KOPT-K1 (cell line): ENCODE measurements around the gene S100A3.

Experiments
- H3K27ac ChIP-seq: fragments of 200-600 bp; sonication (generic); 2 replicates; pipeline ENCODE4 v1.5.1; 2016; ENCODE audit warnings: antibody characterized with exemption, mild to moderate bottlenecking, low read depth, low read length; ENCODE audit not compliant: poor library complexity, severe bottlenecking
- H3K36me3 ChIP-seq: fragments of 200-600 bp; sonication (generic); 2 replicates; pipeline ENCODE4 v1.5.1; 2017; ENCODE audit warnings: antibody characterized with exemption, mild to moderate bottlenecking, low read length, moderate library complexity; ENCODE audit not compliant: insufficient read depth
- H3K9me3 ChIP-seq: fragments of 200-600 bp; sonication (generic); 2 replicates; pipeline ENCODE4 v1.5.1; 2017; ENCODE audit warnings: antibody characterized with exemption, low read length, mild to moderate bottlenecking; ENCODE audit not compliant: insufficient read depth, poor library complexity, severe bottlenecking

The S100A3 gene

DNA sequence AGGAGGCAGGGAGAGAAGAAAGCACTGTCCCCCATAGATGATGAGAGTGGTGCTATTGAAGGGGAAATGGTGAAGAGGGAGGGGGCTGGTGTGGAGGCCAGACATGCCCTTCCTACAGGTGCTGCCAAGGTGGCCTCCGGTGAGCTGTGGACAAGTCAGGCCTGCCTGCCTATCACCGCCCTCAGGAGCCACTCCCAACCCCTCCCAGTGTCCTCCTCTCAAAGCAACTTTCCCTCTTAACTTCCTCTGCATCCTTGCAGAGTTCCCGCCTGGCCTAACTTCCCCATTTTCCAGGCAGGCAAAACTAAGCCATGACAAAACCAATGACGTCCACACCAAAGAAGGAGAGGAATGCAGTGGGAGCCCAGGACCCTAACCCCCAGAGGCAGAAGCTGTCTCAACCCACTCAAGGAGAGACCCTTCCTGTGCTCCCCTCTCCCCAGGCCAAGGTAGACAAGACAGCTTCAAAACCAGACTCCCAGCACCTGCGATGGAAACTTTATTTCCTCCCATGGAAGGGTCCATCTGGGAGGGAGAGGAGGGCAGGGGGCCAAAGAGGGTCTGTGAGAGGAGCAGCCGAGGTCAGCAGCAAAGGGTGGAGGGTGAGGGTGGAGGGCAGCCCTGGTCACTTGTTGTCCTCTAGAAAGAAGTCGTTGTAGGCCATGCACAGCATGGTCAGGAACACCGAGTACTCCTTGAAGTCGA, 12.2 kb downstream of the S100A3 start:
- Histone ChIP-seq H3K27ac (no peak overlapping the region), H3K9me3 (no peaks in the 10 kb centered on the region), H3K36me3 (no peaks in the 10 kb centered on the region)

GRCh38 chr1:153536012-153536670, 12.9 kb downstream of the S100A3 start:
- no peaks in the 10 kb centered on the region for H3K36me3 ChIP-seq

GRCh38 chr1:153535242-153536011, 13.6 kb downstream of the S100A3 start, which contains the start of gene S100A6:
Gene S100A6, minus strand, starts transcription at chr1:153535991. Its CDS starts 652 bp downstream, at chr1:153535339.
- no peaks in the 10 kb centered on the region for H3K36me3 ChIP-seq
- H3K27ac ChIP-seq, result no peak within 1 kb of the TSS
- no peaks in the 10 kb centered on the region for H3K9me3 ChIP-seq

More at GRCh38 chr1:153536012-153536670, 12.9 kb downstream of the S100A3 start:
- no peak overlapping the region for H3K27ac ChIP-seq
- H3K9me3 ChIP-seq, result no peaks in the 10 kb centered on the region

GRCh38 chr1:153534925-153535241, 14.2 kb downstream of the S100A3 start:
- Histone ChIP-seq H3K27ac (no peak overlapping the region), H3K36me3 (no peaks in the 10 kb centered on the region), H3K9me3 (no peaks in the 10 kb centered on the region)

- Histone ChIP-seq H3K36me3 (no peaks in the 10 kb centered on the region), H3K9me3 (no peaks in the 10 kb centered on the region), H3K27ac (no peak overlapping the region)
Measured at GRCh38 chr1:153534226-153534924, 14.7 kb downstream of the S100A3 start.

DNA sequence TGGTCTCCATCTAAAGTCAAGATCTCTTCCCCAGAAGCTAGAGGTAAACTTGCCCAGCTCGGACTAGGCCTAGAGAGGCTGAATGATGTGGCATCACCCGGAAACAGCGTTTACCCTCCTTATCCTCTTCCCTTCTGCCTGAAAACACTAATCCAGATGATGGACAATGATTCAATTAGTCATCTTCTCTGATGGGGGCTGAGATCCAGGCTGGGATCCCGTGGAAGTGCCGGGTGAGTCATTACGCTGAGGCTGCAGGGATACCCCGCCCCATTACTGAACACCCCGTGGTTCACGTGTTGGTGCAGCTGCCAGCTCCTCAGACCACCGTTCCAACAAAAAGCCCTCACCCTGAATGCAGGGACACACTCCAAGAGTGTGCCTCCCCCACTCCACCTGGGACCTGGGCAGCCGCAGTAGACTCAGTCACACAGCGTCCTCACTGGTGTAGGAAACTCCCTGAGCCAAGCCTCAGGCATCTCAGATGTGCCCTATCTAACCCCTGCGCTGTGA, 15.3 kb downstream of the S100A3 start:
- Histone ChIP-seq H3K27ac (no peak overlapping the region), H3K9me3 (no peaks in the 10 kb centered on the region), H3K36me3 (no peaks in the 10 kb centered on the region)

GRCh38 chr1:153532769-153533599, 16.1 kb downstream of the S100A3 start:
- H3K36me3 ChIP-seq, result no peaks in the 10 kb centered on the region
- no peak overlapping the region for H3K27ac ChIP-seq
- H3K9me3 ChIP-seq, result no peaks in the 10 kb centered on the region

GRCh38 chr1:153532181-153532580, 16.9 kb downstream of the S100A3 start:
- no peaks in the 10 kb centered on the region for H3K36me3 ChIP-seq
- no peaks in the 10 kb centered on the region for H3K9me3 ChIP-seq
- no peak overlapping the region for H3K27ac ChIP-seq

DNA sequence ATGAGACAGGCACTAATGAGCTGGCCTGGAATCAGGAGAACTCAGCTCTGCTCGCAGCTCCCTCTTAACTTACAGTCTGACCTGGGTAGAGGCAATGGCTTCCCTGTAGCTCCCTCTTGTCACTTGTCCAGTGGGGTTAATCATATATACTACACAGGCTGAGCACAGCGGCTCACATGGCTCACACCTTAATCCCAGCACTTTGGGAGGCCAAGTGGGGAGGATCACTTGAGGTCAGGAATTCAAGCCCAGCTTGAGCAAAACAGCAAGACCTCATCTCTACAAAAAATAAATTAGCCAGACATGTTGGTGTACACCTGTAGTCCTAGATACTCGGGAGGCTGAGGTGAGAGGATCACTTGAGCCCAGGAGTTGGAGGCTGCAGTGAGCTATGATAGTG, 17.4 kb downstream of the S100A3 start:
- H3K36me3 ChIP-seq, result no peaks in the 10 kb centered on the region
- H3K9me3 ChIP-seq, result no peaks in the 10 kb centered on the region
- no peak overlapping the region for H3K27ac ChIP-seq

DNA sequence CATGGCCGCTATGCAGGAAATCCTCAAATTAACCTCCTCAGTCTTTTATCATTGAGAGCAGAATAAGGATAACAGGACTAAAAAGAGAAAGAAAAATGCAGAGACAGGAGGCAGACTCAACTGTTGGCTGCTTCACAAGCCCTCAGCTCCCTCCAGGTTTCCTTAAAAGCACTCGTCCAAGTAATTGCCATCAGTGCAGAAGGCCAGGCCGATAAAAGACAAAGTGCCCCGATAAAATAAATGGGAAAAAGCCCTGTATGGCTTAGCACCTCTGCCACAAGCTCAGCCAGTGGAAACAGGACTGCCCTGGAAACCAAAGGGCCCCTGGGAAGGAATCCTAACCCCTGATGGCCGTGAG, 21.4 kb downstream of the S100A3 start:
- Histone ChIP-seq H3K36me3 (no peaks in the 10 kb centered on the region), H3K9me3 (no peaks in the 10 kb centered on the region), H3K27ac (no peak overlapping the region)

GRCh38 chr1:153527023-153527682, 21.9 kb downstream of the S100A3 start:
- H3K27ac ChIP-seq, result no peak overlapping the region
- no peaks in the 10 kb centered on the region for H3K9me3 ChIP-seq
- no peaks in the 10 kb centered on the region for H3K36me3 ChIP-seq

GRCh38 chr1:153526132-153526543, 22.9 kb downstream of the S100A3 start:
- H3K27ac ChIP-seq, result no peak overlapping the region
- H3K36me3 ChIP-seq, result no peaks in the 10 kb centered on the region
- H3K9me3 ChIP-seq, result no peaks in the 10 kb centered on the region

DNA sequence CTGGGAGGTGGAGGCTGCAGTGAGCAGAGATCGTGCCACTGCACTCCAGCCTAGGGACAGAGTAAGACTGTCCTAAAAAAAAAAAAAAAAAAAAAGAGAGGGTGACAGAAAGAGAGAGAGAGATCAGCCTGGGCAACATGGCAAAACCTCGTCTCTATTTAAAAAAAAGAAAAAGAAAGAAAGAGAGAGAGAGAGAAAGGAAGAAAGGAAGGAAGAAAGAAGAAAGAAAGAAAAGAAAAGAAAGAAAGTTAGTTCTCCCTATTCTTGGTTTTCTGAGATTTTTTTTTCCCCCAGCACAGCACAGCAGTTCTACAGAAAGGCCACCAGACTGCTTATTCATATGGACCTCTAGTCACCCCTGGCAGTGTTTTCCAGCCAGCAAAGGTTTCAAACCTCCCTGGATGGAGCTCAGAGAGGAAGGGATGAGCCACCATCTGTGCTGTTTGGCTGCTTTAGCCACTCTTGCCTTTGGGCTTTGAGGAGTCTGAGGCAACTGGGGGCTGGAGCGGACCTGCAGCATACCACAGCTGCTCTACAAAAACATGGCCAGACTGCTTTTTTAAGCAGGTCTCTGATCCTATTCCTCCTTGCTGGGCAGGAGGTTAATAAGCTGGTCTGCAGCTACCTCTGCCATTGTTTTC, 23.9 kb downstream of the S100A3 start:
- no peaks in the 10 kb centered on the region for H3K36me3 ChIP-seq
- no peak overlapping the region for H3K27ac ChIP-seq

More for the DNA sequence above, 23.9 kb downstream of the S100A3 start:
- no peaks in the 10 kb centered on the region for H3K9me3 ChIP-seq
